HG03060 (cell line): Measurements from ENCODE around the gene ST8SIA2.

Experiments
- ATAC-seq: cut with Tn5 transposase; IDR thresholded peaks from one replicate; pipeline ENCODE4 v1.9.1; 2021; ENCODE audit warnings: low read depth, moderate number of reproducible peaks; ENCODE audit not compliant: unreplicated experiment

ST8SIA2 gene

DNA sequence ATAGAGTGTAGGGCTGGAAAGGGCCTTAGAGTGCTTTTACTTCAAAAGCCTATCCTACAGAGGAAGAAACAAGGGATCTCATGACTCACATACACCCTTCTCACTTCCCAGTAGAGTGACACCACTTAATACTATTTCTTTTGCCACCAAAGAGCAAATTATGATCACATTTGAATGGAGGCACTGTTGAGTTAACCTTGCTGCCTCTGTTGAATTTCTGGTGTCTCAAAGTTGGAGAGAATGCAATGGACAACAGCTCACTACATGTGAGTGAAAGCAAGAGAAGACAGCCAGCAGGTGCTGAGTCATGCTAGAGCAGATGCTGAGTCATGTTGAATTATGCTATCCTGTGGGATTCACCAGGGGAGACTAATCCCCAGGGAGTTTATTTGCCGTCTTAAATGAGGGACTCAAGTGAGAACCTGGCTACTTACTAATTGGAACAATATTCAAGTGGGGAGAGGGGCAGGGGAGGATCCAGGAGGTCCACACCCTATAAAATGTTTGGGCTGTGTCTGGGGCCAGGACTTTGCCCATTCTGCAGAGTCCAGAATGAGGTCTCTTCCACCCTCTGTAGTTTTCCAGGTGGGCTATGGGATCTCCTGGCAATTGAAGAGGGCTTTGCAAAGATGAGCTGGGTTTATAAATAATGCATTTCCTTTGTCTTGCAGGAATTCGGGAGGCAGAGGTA is 35.8 kb downstream of the ST8SIA2 start:
- ATAC-seq: no peak

- no peak for ATAC-seq
Observed at GRCh38 chr15:92430069-92430440, 36.4 kb downstream of the ST8SIA2 start.

DNA sequence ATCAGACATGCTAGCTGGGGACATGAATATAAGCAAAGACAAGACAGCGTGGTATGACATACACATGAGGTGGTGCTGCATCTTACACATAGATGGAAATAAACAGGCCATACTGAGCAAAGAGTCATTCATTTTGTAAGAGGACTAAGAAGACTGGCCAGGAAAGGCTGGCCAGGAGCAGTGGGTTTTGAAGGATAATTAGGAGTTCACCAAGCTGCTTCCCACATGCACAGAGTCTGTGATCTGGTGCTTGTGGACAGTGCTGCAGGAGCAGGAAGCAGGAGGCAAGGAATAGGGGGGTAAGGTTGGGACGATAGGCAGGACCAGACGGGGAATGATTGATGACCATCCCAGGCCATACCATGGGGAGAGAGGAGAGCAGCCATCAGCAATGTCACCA is 41.5 kb downstream of the ST8SIA2 start:
- ATAC-seq: no peak

DNA sequence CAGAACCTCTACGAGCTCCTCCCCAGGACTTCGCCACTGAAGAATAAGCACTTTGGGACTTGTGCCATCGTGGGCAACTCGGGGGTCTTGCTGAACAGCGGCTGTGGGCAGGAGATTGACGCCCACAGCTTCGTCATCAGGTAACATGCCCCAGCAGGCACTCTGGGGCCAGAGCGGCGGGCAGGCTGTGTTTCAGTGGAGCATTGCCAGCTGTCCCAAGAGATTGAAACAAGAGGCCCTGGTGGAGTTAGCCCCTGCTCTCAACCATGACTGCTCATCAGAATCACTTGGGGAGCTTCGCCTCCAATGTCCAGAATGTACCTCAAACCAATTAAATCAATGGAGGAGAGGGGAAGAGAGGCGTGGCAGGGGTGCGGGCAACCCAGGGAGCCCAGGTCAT is 44.8 kb downstream of the ST8SIA2 start:
- ATAC-seq: no peak

DNA sequence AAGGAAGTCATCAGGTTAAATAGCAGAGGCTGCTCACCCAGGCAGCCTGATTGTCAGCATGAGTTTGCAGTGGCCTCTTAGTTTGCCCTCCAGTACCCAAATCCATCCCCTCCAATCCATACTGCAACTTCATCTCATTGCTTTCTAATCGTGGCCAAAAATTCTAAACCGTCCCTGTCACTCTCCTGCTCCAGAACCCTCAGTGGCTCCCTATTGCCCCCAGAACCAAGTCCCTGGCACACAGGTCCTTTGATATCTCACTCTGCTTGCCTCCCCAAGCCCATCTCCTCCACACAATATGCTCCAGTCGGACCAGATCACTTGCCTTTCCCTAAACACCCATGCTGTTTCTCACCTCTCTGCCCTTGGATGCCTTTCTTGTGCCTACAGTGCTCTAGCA is 49.7 kb downstream of the ST8SIA2 start:
- ATAC-seq: no peak

- ATAC-seq: no peak
Observed at GRCh38 chr15:92444631-92445030, 51.0 kb downstream of the ST8SIA2 start.

- no peak for ATAC-seq
Observed at GRCh38 chr15:92448370-92448769, 54.7 kb downstream of the ST8SIA2 start.

- ATAC-seq: no peak
Observed at GRCh38 chr15:92449476-92449875, 55.8 kb downstream of the ST8SIA2 start.

DNA sequence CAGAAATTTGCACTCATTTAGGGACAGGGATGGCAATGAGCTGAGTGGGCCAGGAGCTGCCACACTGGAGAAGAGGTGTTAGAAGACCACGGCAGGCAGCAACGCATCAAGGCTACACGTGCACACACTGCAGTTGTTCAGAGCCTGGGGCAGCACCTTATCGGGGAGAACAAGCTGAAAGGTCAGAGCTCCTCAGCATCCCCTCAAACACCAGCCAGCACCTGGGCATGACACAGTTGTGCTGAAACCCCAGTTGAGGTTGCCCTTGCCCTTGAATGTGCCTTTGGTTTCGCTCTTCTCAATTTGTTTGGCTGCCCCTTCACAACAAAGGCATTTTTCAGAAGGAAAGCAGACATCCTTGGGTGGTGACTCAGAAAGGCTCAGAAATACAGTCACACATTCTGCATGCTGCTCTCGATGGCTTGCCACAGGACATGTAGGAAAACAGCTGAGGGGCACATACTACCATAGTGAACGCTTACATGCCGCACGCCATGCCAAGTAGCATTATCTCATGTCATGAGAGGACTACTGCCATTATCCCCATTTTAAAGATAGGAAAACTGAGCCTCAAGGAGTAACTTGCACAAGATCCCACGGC is 57.6 kb downstream of the ST8SIA2 start:
- ATAC-seq: no peak

GRCh38 chr15:92452143-92452542 is 58.5 kb downstream of the ST8SIA2 start:
- no peak for ATAC-seq

- no peak for ATAC-seq
Observed at GRCh38 chr15:92453607-92454006, 59.9 kb downstream of the ST8SIA2 start.

DNA sequence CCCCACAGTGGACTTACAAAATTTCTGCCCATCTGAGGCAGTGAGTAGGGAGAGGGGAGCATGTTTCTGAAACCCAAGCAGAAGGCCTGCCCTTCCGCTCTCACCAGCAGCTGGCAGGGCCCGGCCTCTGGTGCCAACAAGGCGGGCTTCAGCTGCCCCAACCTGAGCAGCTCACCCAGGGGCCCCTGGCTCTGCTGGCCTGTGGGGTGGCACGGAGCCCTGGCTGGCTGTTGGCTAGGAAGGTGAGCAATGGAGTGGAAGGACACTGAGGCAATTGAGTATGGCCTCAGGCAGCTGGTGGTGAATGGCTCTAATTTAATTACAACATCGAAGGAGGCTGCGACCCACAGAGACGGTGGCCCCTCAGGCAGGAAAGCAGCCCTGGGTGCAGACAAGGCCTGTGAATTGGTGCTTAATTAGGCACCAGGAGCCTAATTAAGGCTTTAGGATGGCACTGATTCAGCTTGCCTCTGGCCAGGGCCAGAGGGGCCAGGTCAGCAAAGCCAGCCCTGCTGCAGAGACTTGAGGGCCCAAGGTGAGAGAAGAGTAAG is 60.9 kb downstream of the ST8SIA2 start:
- no peak for ATAC-seq

- ATAC-seq: no peak
Observed at GRCh38 chr15:92455271-92455670, 61.6 kb downstream of the ST8SIA2 start.

DNA sequence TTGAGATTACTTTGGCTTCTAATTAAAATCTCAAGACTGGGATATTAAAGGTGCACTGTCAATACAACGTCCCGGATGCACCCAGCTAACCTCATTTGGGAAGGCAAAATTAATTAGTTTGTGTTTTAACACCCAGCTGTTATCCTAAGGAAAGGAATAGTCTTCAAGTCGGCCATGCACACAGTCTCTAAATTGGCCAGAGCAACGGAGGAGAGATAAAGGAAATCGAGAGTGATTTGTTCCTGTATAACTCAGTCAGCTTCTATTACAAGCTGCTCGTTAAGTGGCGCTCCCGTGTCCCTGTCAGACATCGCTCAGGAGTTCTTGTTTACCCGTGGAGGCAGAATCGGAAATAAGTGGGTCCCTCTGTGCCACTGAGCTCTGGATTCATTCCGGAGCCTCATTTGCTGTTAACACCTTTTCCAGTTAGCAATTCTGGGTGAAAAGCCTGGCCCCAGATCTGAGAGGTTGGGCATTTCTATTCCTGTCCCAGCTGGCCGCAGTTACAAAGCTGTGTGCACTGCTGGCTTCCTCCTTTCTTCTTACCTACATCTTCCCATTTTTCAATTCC is 63.9 kb downstream of the ST8SIA2 start:
- ATAC-seq: no peak

- no peak for ATAC-seq
Observed at GRCh38 chr15:92460023-92460422, 66.3 kb downstream of the ST8SIA2 start.

GRCh38 chr15:92462424-92463125 is 68.9 kb downstream of the ST8SIA2 start:
- no peak for ATAC-seq

GRCh38 chr15:92463352-92463751 is 69.7 kb downstream of the ST8SIA2 start:
- ATAC-seq: no peak

DNA sequence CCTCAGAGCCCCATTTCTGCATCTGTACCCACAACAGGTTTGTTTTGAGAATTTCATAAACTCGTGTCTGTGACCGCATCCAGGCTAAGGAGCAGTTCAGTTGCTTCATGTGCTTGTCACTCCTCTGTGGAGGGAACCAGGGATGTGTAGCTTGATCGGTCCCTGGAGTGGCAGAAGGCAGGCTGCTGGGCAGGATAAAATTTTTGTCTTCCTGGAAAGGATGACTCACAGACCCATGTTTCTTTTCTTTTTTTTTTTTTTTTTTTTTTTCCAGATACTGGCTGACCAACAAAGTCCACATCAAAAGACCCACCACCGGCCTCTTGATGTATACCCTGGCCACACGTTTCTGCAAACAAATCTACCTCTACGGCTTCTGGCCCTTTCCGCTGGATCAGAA is 70.1 kb downstream of the ST8SIA2 start:
- ATAC-seq: no peak

DNA sequence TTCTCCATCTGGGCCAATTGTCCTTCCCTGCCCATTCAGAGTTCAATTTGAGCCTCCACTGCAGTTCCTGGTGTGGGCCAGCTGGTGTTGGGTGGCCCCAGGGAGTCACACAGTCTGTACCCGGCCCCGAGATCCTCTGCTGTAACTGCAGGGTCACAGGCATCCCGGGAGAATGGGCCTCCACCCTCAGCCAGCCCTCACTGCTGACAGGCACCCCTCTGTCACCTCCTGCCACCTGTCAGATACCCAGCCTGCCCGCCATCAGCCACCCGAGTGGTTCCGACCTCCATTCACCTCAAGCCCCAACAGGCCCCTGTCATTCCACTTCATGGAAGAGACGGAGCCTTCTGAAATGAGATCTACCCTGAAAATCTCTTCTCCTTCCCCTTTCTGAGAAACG is 73.2 kb downstream of the ST8SIA2 start:
- no peak for ATAC-seq

DNA sequence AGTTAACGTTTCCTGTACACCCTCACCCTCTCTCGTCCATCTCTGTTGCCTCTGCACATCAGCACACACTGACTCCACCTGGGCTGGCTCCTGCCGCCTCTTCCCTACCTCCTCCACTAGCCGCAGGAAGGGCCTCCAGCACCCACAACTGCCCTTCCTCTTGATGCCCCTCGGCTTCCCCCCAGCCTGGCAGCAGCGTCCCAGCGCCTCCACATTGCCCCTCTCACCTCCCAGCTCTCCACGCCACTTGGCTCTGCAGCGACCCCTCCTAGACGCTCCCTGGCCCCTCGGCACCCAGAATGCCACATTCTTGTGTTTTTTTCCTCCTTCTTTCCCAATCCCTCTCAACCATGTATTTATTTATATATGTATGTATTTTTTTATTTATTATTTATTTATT is 73.6 kb downstream of the ST8SIA2 start:
- no peak for ATAC-seq

DNA sequence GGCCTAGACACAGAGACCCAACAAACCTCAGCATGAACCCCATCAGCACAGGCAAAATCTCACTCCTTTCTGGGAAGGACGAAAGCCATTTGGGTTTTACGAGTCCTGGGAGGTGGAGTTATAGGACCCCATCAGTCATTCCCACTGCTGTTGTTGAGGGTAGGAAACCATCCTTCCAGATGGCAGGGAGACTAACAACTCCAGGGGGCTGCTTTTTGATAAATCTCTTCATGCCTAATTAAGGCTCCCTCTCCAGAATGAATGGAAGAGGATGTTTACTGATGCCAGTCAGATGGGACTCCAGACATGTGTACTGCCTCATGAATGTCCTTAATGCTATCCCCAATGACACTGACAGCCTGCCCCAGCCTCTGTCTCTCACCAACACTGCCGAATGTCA is 75.3 kb downstream of the ST8SIA2 start:
- no peak for ATAC-seq
